H54 (cell line): ENCODE results near the gene SAMD14.

Experiments
- DNase-seq: peaks from one replicate; pipeline ENCODE4 v3.0.0; 2011; ENCODE audit warnings: low spot score, mixed read lengths; ENCODE audit not compliant: insufficient read length
- FAIRE-seq: peaks from 3 replicates; lab custom pipeline; 2011; peaks lifted over from hg19 to GRCh38; lab: Jason Lieb, UNC
- POLR2A ChIP-seq: IDR thresholded peaks from 2 replicates; pipeline ENCODE4 v1.6.1; 2011; ENCODE audit warnings: low read depth, mild to moderate bottlenecking, low read length

SAMD14 gene

DNA sequence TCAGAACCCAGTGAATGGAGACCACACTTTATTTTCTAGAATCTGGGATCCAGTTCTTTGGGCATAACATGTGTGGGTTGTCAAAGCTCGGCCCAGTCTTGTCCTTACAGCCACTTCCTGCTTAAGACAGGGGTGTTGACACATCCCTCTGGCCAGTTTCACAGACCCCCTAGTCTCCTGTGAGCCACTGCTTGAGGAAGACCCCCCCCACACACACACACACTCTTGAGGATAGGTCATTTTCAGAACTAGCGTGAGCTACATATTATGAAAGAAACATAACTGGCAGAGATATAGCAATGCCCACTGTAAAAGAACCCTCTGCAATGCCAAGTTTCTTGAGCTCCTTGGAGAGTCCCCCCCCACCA is 38.1 kb downstream of the SAMD14 start:
- TF ChIP-seq POLR2A: no peak
- no peak for FAIRE-seq
- no peak for DNase-seq

DNA sequence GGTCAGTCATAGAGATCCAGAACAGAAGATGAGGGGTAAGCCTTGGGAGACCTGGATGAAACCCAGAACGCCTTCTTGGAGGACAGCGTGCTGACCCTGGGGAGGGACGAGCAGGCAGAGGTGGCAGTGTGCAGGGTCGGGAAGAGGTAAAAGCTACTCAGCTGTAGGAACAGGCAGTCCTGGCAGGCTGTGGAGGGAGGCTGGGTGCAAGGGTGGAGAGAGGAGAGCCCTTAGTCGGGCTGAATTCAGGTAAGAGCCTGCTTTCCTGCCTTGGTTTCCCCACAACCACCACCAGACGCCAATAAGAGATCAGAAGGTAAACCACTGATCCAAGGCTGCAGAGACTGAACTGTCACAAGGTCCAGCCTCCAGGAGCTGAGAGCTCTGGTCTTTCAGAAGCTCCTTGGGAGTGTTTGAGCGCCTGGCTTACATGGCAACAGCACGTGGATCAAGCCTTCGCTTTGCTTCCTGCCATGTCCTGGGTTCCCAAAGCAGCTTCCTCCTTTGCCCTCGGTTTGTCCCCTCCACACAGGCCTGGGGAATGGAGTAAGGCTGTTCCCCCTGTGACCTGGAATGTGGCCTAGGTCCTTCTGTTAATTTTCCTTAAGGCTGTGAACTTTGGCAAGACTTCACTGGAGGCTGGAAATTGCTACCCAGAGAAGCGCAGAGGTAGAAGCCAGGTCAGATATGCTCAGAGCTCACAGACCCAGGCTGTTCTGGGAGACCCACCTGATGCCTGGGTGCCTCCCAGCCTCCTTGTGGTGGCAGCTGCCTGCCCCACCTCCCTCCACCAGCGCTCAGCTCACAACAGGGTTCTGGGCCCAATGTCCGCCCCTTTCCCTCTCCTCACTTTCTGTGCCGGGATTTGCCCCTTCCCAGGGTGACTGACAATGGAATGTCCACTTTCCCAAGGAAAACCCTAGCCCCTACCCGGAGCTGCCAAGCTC is 38.7 kb downstream of the SAMD14 start:
- DNase-seq (no peak), FAIRE-seq (no peak)
- TF ChIP-seq POLR2A: no peak

DNA sequence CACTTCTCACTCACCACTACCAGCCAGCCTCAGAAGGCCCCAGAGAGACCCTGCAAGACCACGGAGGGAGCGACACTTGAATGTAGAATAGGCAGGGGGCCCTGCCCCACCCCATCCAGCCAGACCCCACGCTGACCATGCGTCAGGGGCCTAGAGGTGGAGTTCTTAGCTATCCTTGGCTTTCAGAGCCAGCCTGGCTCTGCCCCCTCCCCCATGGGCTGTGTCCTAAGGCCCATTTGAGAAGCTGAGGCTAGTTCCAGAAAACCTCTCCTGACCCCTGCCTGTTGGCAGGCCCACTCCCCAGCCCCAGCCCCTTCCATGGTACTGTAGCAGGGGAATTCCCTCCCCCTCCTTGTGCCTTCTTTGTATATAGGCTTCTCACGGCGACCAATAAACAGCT is 39.9 kb downstream of the SAMD14 start:
- FAIRE-seq (no peak), DNase-seq (no peak)
- TF ChIP-seq POLR2A: no peak

DNA sequence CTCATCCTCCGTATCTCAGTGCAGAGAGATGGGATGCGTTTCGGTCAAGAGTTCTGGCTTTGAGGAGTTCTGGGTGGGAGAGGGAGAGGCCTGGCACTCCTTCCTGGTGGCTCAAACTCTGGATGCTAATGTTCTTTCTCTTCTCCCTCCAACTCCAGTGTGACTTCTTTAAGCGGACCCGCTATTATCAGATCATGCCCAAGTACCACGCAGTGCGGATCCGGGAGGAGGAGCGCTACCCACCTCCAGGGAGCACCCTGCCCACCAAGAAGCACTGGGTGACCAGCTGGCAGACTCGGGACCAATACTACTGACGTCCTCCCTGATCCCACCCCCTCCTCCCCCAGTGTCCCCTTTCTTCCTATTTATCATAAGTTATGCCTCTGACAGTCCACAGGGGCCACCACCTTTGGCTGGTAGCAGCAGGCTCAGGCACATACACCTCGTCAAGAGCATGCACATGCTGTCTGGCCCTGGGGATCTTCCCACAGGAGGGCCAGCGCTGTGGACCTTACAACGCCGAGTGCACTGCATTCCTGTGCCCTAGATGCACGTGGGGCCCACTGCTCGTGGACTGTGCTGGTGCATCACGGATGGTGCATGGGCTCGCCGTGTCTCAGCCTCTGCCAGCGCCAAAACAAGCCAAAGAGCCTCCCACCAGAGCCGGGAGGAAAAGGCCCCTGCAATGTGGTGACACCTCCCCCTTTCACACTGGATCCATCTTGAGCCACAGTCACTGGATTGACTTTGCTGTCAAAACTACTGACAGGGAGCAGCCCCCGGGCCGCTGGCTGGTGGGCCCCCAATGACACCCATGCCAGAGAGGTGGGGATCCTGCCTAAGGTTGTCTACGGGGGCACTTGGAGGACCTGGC is 40.8 kb downstream of the SAMD14 start:
- TF ChIP-seq POLR2A: no peak
- no peak for FAIRE-seq
- DNase-seq: no peak

DNA sequence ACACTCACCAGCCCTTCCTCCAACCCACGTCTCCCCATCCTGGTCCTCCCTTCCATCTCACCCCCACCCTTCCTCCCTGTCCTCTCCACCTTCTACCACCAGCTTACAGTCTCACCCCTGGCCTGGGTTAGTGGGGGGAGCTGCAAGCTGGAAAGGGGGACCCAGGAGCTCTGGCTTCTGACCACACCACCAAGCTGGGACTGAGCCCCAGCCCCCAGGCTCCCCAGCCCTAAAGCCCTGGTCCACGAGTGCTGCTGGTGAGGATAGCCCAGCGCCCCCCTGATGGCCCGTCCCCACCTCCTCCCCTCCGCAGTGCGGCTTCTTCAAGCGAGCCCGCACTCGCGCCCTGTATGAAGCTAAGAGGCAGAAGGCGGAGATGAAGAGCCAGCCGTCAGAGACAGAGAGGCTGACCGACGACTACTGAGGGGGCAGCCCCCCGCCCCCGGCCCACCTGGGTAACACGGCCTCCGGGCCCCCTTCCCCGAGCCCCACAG is 42.0 kb downstream of the SAMD14 start:
- no peak for FAIRE-seq
- no peak for TF ChIP-seq POLR2A
- DNase-seq: no peak

DNA sequence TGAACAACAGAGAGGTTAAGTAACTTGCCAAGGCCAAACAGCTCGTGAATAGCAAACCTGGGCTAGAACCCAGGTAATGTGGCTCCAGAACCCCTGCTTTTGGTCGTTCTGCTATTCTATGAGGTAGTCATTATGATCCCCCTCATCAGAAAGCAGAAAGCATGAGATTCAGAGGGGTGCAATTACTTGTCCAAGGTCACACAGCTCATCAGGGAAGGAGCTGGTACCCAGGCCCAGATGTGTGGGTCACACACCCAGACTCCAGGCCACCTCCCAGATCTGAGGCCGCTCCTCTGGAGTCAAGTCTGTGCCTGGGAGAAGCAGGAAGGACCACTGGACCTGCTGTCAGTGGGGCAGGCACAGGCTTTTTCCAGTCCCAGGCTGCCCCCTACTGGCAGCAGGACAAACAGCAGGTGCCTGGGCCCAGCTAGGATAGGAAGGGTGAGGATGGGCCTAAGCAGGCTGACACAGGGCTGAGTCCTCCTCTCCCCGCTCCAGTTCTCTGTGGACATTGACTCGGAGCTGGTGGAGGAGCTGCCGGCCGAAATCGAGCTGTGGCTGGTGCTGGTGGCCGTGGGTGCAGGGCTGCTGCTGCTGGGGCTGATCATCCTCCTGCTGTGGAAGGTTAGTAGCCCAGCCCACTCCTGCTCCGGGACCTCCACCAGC is 42.6 kb downstream of the SAMD14 start:
- FAIRE-seq: no peak
- TF ChIP-seq POLR2A: no peak
- peak; percentile 65 for DNase-seq

DNA sequence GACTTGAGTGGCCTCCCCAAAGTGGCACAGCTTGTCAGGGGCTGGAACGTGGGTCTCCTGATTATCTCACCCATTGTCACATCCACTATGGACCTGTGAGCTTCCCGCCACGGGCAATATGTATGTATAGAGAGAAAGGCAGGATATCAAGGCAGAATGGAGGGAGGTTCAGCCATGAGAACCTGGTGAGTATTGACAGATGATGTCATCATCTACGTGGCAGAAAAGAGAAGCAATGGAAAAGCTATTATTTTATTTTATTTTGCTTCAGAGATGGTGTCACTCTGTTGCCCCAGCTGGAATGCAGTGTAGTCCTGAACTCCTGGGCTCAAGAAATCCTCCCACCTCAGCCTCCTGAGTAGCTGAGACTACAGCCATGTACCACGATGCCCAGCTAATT is 48.2 kb downstream of the SAMD14 start:
- FAIRE-seq: no peak
- TF ChIP-seq POLR2A: no peak

DNA sequence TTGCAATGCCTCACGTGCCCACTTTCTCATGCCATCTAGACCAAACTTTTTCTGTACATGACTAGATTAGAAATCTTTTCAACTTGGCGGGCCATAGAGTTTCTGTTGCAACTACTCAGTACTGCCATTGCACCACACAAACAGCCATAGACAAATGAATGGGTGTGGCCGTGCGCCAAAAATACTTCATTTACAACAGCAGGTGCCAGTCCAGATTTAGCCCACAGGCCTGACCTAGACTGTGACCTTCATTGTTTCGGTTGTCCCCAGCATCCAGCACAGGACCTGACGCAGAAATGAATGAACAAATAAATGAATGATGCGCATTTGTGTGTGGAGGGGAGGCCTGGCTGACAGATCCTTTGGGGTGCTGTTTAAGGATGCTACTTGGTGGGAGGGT is 49.1 kb downstream of the SAMD14 start:
- DNase-seq (no peak), FAIRE-seq (no peak)

More for the DNA sequence above, 48.2 kb downstream of the SAMD14 start:
- DNase-seq: no peak

DNA sequence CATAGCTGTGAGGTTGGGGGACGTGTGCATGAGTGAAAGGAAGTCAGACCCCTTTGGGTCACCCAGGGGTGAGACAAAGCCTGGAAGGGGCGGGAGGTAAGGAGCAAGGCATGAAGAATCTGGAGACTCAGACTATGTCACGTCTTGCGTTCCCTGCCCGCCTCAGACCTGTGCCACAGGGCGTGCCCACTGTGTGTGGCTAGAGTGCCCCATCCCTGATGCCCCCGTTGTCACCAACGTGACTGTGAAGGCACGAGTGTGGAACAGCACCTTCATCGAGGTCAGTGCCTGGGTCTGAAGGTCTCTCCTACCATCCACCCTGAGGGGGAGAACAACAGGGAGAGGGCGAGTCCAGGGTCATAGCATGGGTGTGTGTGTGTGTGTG is 49.9 kb downstream of the SAMD14 start:
- TF ChIP-seq POLR2A: no peak
- DNase-seq: no peak

More for the DNA sequence above, 49.1 kb downstream of the SAMD14 start:
- TF ChIP-seq POLR2A: no peak

DNA sequence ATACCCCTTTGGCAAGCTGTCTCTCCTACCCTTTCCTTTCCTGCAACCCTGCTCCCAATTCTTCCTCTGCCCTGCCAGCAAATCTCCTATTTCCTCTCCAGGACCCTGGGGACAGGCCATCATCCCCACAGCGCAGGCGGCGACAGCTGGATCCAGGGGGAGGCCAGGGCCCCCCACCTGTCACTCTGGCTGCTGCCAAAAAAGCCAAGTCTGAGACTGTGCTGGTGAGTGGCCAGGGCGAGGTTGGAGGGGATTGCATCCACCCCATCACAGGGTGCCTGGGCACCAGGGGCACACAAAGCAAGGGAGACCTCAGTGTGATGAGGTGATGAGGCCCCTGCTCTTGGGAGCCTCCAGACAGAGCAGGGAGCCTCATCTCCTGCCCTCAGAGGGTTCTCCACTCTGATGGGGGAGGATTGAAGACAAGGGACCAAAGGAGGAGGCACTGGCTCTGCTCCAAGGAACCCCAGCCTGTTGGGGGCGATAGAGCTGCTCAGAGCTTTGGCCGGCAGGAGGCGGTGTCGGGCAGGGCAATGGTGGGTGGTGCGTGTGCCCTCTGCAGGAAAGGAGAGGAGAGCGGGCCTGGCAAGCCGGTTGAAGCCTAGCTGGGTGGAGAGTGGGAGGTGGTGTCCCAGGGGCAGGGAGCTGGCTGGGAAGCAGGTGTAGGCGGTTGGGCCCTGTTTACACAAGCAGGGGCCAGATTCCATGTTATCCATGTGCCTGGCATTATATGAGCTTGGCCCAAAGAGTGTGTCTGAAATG is 50.4 kb downstream of the SAMD14 start:
- no peak for TF ChIP-seq POLR2A
- DNase-seq (no peak), FAIRE-seq (no peak)

More for the DNA sequence above, 49.9 kb downstream of the SAMD14 start:
- FAIRE-seq: no peak

DNA sequence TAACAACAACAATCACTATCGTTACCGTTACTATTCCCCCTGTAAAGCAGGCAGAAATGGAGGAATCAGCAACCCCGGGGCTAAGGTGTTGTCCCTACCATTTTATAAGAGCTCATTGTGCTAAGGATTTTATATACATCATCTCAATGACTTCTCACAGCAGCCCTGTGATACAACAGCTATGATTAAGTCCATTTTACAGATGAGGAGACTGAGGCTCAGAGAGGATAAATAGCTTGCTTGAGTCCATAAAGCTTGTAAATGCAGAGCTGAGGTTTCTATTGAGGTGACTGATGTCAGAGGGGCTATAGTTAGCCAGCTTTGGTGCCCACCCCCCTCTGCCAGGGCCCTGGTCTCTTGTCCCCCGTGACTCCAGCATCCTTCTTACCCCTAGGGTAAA is 51.5 kb downstream of the SAMD14 start:
- DNase-seq (no peak), FAIRE-seq (no peak)
- no peak for TF ChIP-seq POLR2A

DNA sequence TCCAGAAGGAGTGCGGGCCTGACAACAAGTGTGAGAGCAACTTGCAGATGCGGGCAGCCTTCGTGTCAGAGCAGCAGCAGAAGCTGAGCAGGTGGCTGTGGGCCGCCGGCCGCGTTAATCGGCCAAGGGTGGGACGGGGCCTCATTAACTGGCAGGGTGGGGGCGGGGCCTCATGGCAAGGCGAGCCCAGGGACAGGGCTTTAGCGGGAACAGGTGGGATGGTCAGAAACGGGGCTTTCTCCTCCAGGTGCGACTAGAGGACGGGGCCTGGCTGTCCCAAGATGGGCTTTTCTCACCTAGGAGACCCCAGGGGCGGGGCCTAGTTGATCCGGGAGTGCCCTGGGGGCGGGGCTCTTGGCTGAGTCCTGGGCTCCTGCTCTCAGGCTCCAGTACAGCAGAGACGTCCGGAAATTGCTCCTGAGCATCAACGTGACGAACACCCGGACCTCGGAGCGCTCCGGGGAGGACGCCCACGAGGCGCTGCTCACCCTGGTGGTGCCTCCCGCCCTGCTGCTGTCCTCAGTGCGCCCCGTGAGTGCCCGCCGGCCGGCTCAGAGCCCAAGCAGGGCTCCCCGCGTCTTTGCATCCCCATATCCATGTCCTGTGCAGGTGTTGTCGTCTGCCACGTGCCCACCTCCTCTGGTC is 53.2 kb downstream of the SAMD14 start:
- no peak for FAIRE-seq
- DNase-seq: no peak
- TF ChIP-seq POLR2A: no peak
